Nephron (organoid): Measurements from ENCODE around the gene PPME1.

ENCODE experiments used
- H3K27ac Mint-ChIP-seq, 3 experiments: 2 replicates each; pipeline ENCODE4 v1.8.0; 2020; ENCODE audit warnings: mixed read lengths in 3 of 3, mild to moderate bottlenecking in 2 of 3, moderate library complexity in 1 of 3
- H3K27me3 Mint-ChIP-seq: 2 replicates; pipeline ENCODE4 v1.8.0; 2021; ENCODE audit warnings: low read depth, mild to moderate bottlenecking, moderate library complexity, mixed read lengths
- H3K36me3 Mint-ChIP-seq: 2 replicates; pipeline ENCODE4 v1.8.0; 2020; ENCODE audit warnings: low read depth, mixed read lengths
- H3K4me1 Mint-ChIP-seq: 2 replicates; pipeline ENCODE4 v1.8.0; 2020; ENCODE audit warnings: mixed read lengths
- H3K4me3 Mint-ChIP-seq, 3 experiments: 2 replicates each; pipeline ENCODE4 v1.8.0; 2020; ENCODE audit warnings: mild to moderate bottlenecking in 3 of 3, mixed read lengths in 3 of 3, moderate library complexity in 2 of 3
- H3K9me3 Mint-ChIP-seq: 2 replicates; pipeline ENCODE4 v1.8.0; 2020; ENCODE audit warnings: mixed read lengths
- TF ChIP-seq, protein P1 (sequence below), 3 experiments: fragments of 200-600 bp; sonication (generic); IDR thresholded peaks; one replicate each; pipeline ENCODE4 v1.5.0; 2021; ENCODE audit warnings: antibody characterized with exemption in 3 of 3; ENCODE audit not compliant: unreplicated experiment in 3 of 3

The PPME1 gene

DNA sequence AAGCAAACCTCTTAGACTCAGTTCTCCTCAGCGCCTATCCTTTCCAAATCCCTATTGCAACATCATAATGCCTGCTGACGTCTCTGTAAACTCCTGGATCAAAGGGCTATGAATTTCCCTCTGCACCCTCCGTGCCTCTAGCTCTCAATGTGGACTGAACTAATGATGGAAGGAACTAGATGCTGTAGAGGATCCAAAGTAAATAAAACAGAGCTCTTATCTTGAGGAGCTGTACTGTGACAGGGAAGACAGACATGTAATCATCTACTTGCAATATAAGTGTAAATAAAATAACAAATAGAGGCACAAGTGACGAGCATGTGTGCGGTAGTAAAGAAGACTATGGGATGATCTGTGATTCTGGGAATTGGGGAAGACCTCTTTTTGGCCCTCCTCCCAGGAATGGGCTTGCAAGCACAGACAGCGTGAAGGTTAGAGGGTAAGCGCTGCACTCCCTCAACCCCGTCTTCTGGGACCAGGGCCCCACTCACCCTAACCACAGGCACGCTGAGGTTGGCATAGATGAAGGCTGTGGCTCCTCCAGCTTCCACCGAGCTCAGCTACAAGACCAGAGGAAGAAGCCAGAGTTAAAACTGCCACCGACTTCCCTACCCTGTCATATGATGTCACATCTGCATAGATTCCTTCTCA, 98.2 kb downstream of the PPME1 start:
- H3K4me1 Mint-ChIP-seq: peaks cover 5% of the 10 kb centered on the region
- no peaks in the 10 kb centered on the region for H3K36me3 Mint-ChIP-seq
- peaks cover 11% of the 10 kb centered on the region for H3K27me3 Mint-ChIP-seq
- no peak overlapping the region for H3K4me3 Mint-ChIP-seq
- H3K27ac Mint-ChIP-seq: no peak overlapping the region
- TF ChIP-seq, protein P1, sequence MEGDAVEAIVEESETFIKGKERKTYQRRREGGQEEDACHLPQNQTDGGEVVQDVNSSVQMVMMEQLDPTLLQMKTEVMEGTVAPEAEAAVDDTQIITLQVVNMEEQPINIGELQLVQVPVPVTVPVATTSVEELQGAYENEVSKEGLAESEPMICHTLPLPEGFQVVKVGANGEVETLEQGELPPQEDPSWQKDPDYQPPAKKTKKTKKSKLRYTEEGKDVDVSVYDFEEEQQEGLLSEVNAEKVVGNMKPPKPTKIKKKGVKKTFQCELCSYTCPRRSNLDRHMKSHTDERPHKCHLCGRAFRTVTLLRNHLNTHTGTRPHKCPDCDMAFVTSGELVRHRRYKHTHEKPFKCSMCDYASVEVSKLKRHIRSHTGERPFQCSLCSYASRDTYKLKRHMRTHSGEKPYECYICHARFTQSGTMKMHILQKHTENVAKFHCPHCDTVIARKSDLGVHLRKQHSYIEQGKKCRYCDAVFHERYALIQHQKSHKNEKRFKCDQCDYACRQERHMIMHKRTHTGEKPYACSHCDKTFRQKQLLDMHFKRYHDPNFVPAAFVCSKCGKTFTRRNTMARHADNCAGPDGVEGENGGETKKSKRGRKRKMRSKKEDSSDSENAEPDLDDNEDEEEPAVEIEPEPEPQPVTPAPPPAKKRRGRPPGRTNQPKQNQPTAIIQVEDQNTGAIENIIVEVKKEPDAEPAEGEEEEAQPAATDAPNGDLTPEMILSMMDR (IDR thresholded peaks at IDR 0.05; ENCODE audit: unreplicated experiment in 3 of 3): no peak
- no peaks in the 10 kb centered on the region for H3K9me3 Mint-ChIP-seq

DNA sequence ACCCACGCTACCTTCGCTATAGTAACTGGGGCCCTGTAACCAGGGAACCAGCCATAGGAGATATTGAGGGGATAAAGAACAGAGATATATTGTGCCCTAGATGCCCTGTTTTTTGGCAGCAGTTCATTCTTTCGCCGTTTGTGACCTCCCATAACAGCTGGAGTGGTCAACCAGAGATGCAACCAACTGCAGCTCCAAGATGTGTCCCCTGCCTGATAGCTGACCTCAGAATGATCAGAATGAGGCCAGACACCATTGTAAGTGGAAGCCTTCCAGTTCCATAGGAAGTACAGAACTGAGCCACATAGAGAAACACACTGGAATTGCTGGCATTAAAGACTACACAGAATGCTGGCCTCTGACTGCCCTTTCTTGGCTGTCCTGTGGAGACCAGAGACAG, 101.2 kb downstream of the PPME1 start:
- Mint-ChIP-seq H3K36me3 (no peaks in the 10 kb centered on the region), H3K27ac (no peak overlapping the region), H3K27me3 (peaks cover 11% of the 10 kb centered on the region), H3K4me1 (peaks cover 5% of the 10 kb centered on the region), H3K4me3 (no peak overlapping the region), H3K9me3 (no peaks in the 10 kb centered on the region)
- TF ChIP-seq, protein P1 (IDR thresholded peaks at IDR 0.05; ENCODE audit: unreplicated experiment in 3 of 3): no peak

DNA sequence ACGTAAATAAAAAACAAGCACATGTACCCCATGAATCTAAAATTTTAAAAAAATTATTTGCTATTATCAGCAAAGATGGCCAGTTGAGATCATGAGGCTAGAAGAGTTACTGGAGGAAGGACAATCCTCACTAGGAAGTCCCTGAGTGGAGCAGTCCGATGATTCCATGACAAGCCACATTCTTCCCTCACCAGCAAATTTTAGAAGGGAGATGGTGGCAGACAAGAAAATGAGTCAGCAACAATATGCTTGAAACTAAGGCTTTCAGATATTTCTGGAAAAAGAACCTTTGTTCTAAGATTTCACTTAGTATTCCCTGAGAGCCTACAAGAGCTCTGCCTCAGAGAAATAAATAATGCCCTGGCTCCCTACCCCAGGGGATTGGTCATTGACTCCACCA, 105.5 kb downstream of the PPME1 start:
- H3K4me1 Mint-ChIP-seq: peaks cover 9% of the 10 kb centered on the region
- peaks cover 7% of the 10 kb centered on the region for H3K27me3 Mint-ChIP-seq
- TF ChIP-seq, protein P1 (IDR thresholded peaks at IDR 0.05; ENCODE audit: unreplicated experiment in 3 of 3): no peak
- no peak overlapping the region for H3K4me3 Mint-ChIP-seq
- no peaks in the 10 kb centered on the region for H3K36me3 Mint-ChIP-seq
- no peaks in the 10 kb centered on the region for H3K9me3 Mint-ChIP-seq
- no peak overlapping the region for H3K27ac Mint-ChIP-seq

DNA sequence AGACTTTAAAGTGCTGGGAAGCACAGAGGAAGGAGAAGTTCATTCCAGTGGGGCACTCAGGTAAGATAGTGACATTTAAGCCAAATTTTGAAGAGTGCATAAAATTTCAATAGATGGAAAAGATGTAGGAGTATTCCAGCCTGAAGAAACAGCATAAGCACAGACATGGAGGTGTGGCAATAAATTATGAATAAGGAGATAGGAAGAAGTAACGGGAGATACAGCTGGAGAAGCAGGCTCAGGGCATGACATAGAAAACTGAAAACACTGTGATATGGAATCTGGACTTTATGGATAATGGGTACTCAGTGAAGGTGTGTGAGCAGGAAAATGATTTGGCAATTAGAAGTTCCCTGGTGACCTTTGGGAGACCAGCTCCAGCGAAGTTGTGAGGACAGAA, 107.0 kb downstream of the PPME1 start:
- Mint-ChIP-seq H3K36me3 (no peaks in the 10 kb centered on the region), H3K4me1 (peaks cover 9% of the 10 kb centered on the region), H3K4me3 (no peak overlapping the region), H3K27me3 (no peaks in the 10 kb centered on the region), H3K27ac (peak overlapping the region in 1 of 3 experiments; percentile 1), H3K9me3 (no peaks in the 10 kb centered on the region)
- TF ChIP-seq, protein P1 (IDR thresholded peaks at IDR 0.05; ENCODE audit: unreplicated experiment in 3 of 3): no peak

DNA sequence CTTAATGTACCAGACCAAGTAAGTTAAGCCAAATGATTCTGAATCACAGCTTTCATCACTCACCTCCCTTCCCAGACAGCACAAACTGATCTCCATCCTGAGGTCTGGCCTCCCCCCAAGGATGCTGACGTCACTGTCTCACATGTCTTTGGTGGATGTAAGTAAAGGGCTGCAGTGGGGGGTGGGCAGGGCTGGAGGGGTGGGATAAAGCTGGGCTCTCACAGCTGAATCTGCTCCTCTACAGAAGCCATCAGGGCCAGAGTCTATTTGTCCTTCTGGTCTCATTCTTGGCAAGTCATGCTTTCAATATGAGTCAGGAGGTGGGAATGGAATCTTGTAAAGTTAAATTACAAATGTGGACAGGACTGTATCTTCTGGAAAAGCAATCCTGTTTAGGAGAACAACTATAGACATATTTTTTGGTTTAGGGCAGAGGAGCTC, 107.7 kb downstream of the PPME1 start:
- Mint-ChIP-seq H3K4me1 (peaks cover 9% of the 10 kb centered on the region), H3K36me3 (no peaks in the 10 kb centered on the region), H3K9me3 (no peaks in the 10 kb centered on the region), H3K4me3 (no peak overlapping the region), H3K27me3 (no peaks in the 10 kb centered on the region), H3K27ac (peak overlapping the region in 1 of 3 experiments; percentile 43)
- TF ChIP-seq, protein P1 (IDR thresholded peaks at IDR 0.05; ENCODE audit: unreplicated experiment in 3 of 3): no peak

DNA sequence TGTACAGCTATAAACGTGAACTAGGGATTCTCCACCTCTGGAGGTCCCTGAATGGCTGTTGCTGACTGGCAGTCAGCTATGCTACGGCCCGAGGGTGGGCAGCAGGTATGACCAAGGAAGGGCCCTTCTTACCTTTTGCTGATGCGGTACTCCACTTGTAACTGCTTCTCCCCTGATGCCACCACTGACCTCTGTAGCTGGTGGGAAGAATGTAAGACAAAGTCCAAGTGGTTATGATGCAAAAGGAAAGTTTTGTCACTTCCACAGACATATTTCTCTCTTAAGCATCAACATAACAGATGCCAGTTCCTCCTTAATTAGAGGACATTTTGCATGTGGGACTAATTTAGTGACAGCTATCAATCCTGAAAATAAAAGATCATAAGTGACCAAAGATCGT, 108.2 kb downstream of the PPME1 start:
- Mint-ChIP-seq H3K27ac (peak overlapping the region in 1 of 3 experiments; percentile 43), H3K36me3 (no peaks in the 10 kb centered on the region), H3K9me3 (no peaks in the 10 kb centered on the region), H3K27me3 (no peaks in the 10 kb centered on the region), H3K4me3 (no peak overlapping the region), H3K4me1 (peaks cover 9% of the 10 kb centered on the region)
- TF ChIP-seq, protein P1 (IDR thresholded peaks at IDR 0.05; ENCODE audit: unreplicated experiment in 3 of 3): no peak
